ENCODE data around the gene WWOX. TPM values are rescaled to one million over a fixed set of nuclear protein-coding genes. Genes with fewer than 3 reads are reported as not detected.

WWOX gene
- total RNA-seq, 1 experiment from 2014 or later = 35.6 TPM

GRCh38 chr16:78125112-78125844 is 25.8 kb downstream of the WWOX start:
- H3K9me2 ChIP-seq (ENCODE audit: insufficient read depth) = no peaks in the 10 kb centered on the region
- no peak overlapping the region for H3K4me3 ChIP-seq
- TF ChIP-seq CTCF (conservative IDR thresholded peaks at IDR 0.05) = no peak
- no peak for TF ChIP-seq EZH2 (IDR thresholded peaks at IDR 0.05; ENCODE audit: low read depth)
- no peak overlapping the region for H3K4me2 ChIP-seq
- intact Hi-C loops (cut with micrococcal nuclease; ENCODE audit: unreplicated experiment) = loop anchor here (10.0 kb wide), 1 partner anchor 1480 kb away; the partner anchor contains the start of gene MAF
- H3K36me3 ChIP-seq (ENCODE audit: low read depth) = no peaks in the 10 kb centered on the region
- no peaks in the 10 kb centered on the region for H3K4me1 ChIP-seq (replicated peaks; ENCODE audit: insufficient read depth)
- POLR2A ChIA-PET (ENCODE audit: unreplicated experiment) = interaction anchor here (0.6 kb wide), 1 partner anchor 82 kb away, joined by 6 read pairs; no protein-coding TSS in a partner anchor
- no peaks in the 10 kb centered on the region for H3K27me3 ChIP-seq (ENCODE audit: insufficient read depth, low read depth)
- CTCF ChIA-PET = no interaction called here
- BruUV-seq (replicated peaks) = no TSS peak
- DNase-seq = no peak
- H3K27ac ChIP-seq = no peak overlapping the region
- H4K20me1 ChIP-seq (ENCODE audit: insufficient read depth) = no peaks in the 10 kb centered on the region
- H3K79me2 ChIP-seq (ENCODE audit: low read depth) = no peaks in the 10 kb centered on the region
- no peak overlapping the region for H2AFZ ChIP-seq
- no peaks in the 10 kb centered on the region for H3K9me3 ChIP-seq (ENCODE audit: insufficient read depth, low read depth)
- H3F3A ChIP-seq (ENCODE audit: insufficient read depth, low read depth) = no peaks in the 10 kb centered on the region

GRCh38 chr16:78126662-78127061 is 27.2 kb downstream of the WWOX start:
- POLR2A ChIA-PET (ENCODE audit: unreplicated experiment) = no interaction called here
- H3K9me3 ChIP-seq (ENCODE audit: insufficient read depth, low read depth) = no peaks in the 10 kb centered on the region
- no peak overlapping the region for H3K4me3 ChIP-seq
- no peaks in the 10 kb centered on the region for H3K9me2 ChIP-seq (ENCODE audit: insufficient read depth)
- CTCF ChIA-PET = interaction anchor here (0.6 kb wide), 2 partner anchors 81 to 312 kb away, joined by 4 read pairs; no protein-coding TSS in a partner anchor
- no peak overlapping the region for H3K27ac ChIP-seq
- DNase-seq = no peak
- no peak overlapping the region for H3K4me2 ChIP-seq
- H3K36me3 ChIP-seq (ENCODE audit: low read depth) = no peaks in the 10 kb centered on the region
- no TSS peak for BruUV-seq (replicated peaks)
- intact Hi-C loops (cut with micrococcal nuclease; ENCODE audit: unreplicated experiment) = loop anchor here (10.0 kb wide), 1 partner anchor 1478 kb away; the partner anchor contains the start of gene MAF
- no peaks in the 10 kb centered on the region for H3K27me3 ChIP-seq (ENCODE audit: insufficient read depth, low read depth)
- no peaks in the 10 kb centered on the region for H4K20me1 ChIP-seq (ENCODE audit: insufficient read depth)
- no peaks in the 10 kb centered on the region for H3K4me1 ChIP-seq (replicated peaks; ENCODE audit: insufficient read depth)
- no peaks in the 10 kb centered on the region for H3F3A ChIP-seq (ENCODE audit: insufficient read depth, low read depth)
- H2AFZ ChIP-seq = no peak overlapping the region
- H3K79me2 ChIP-seq (ENCODE audit: low read depth) = no peaks in the 10 kb centered on the region
- TF ChIP-seq EZH2 (IDR thresholded peaks at IDR 0.05; ENCODE audit: low read depth) (no peak), CTCF (conservative IDR thresholded peaks at IDR 0.05) (no peak)

- Histone ChIP-seq H3K27ac (no peak overlapping the region), H3F3A (ENCODE audit: insufficient read depth, low read depth) (no peaks in the 10 kb centered on the region), H3K9me2 (ENCODE audit: insufficient read depth) (no peaks in the 10 kb centered on the region), H3K27me3 (ENCODE audit: insufficient read depth, low read depth) (no peaks in the 10 kb centered on the region), H4K20me1 (ENCODE audit: insufficient read depth) (no peaks in the 10 kb centered on the region), H3K4me1 (replicated peaks; ENCODE audit: insufficient read depth) (no peaks in the 10 kb centered on the region), H3K36me3 (ENCODE audit: low read depth) (no peaks in the 10 kb centered on the region), H3K4me2 (no peak overlapping the region), H3K4me3 (no peak overlapping the region), H2AFZ (no peak overlapping the region), H3K9me3 (ENCODE audit: insufficient read depth, low read depth) (no peaks in the 10 kb centered on the region), H3K79me2 (ENCODE audit: low read depth) (no peaks in the 10 kb centered on the region)
- no TSS peak for BruUV-seq (replicated peaks)
- no peak for DNase-seq
- intact Hi-C loops (cut with micrococcal nuclease; ENCODE audit: unreplicated experiment) = loop anchor here (10.0 kb wide), 1 partner anchor 1478 kb away; the partner anchor contains the start of gene MAF
- POLR2A ChIA-PET (ENCODE audit: unreplicated experiment) = no interaction called here
- TF ChIP-seq CTCF (conservative IDR thresholded peaks at IDR 0.05) = no peak
- TF ChIP-seq EZH2 (IDR thresholded peaks at IDR 0.05; ENCODE audit: low read depth) = no peak
- CTCF ChIA-PET = interaction anchor here (0.6 kb wide), 2 partner anchors 80 to 311 kb away, joined by 4 read pairs; no protein-coding TSS in a partner anchor
These were observed 27.7 kb downstream of the WWOX start for GRCh38 chr16:78127130-78127529.

Measured in PC-9 (cell line).